Activated CD4-positive, alpha-beta T cell treated with anti-CD3 and anti-CD28 coated beads, Interleukin-2, amount 10 ng/mL, durations not matched to agents 24 days and 14 days (primary cell): ENCODE measurements around the gene CRIP3. TPM values are rescaled to one million over a fixed set of nuclear protein-coding genes. Genes with fewer than 3 reads are reported as not detected.
"Not testable (repeated sequence)": the region's sequence is repeated elsewhere in the genome, so short reads cannot be mapped to it uniquely, and the experiment has no call there.

Source experiments
- DNase-seq: peaks from one replicate; pipeline ENCODE4 v3.0.0; 2022
- H3K27ac Mint-ChIP-seq: one replicate; pipeline ENCODE4 v1.8.0; 2022; ENCODE audit warnings: mild to moderate bottlenecking, mixed read lengths
- H3K27me3 Mint-ChIP-seq: one replicate; pipeline ENCODE4 v1.8.0; 2022; ENCODE audit warnings: mixed read lengths
- H3K36me3 Mint-ChIP-seq: one replicate; pipeline ENCODE4 v1.8.0; 2022; ENCODE audit warnings: low read depth, mild to moderate bottlenecking, mixed read lengths
- H3K4me1 Mint-ChIP-seq: one replicate; pipeline ENCODE4 v1.8.0; 2021; ENCODE audit warnings: mixed read lengths
- H3K4me3 Mint-ChIP-seq: one replicate; pipeline ENCODE4 v1.8.0; 2022; ENCODE audit warnings: mild to moderate bottlenecking, moderate library complexity, mixed read lengths
- H3K9me3 Mint-ChIP-seq: one replicate; pipeline ENCODE4 v1.8.0; 2021; ENCODE audit warnings: mixed read lengths
- intact Hi-C: fragments of 100-400 bp; cut with micrococcal nuclease; formaldehyde crosslinking; loops from one replicate; pipeline ENCODE4 v1.15.1; 2023
- total RNA-seq: library from RNA; stranded (reverse); gene quantifications from 2 replicates; pipeline ENCODE4 v1.2.3, GENCODE V29; 2022

CRIP3 gene
- total RNA-seq: 0.43 and 0.79 TPM in 2 replicates

GRCh38 chr6:43308101-43308989, at the start of gene CRIP3:
Gene CRIP3 (minus strand): TSS chr6:43308826. CDS start chr6:43308792, 34 bp downstream.
- no peak within 1 kb of the TSS for H3K27ac Mint-ChIP-seq
- H3K9me3 Mint-ChIP-seq: no peaks in the 10 kb centered on the region
- H3K36me3 Mint-ChIP-seq: no peaks in the 10 kb centered on the region
- H3K4me3 Mint-ChIP-seq: peak within 1 kb of the TSS; percentile 81
- peak; percentile 88 for DNase-seq
- intact Hi-C loops: no loop called here
- H3K4me1 Mint-ChIP-seq: peaks cover 5% of the 10 kb centered on the region
- H3K27me3 Mint-ChIP-seq: peaks cover 19% of the 10 kb centered on the region

- Mint-ChIP-seq H3K27me3 (no peaks in the 10 kb centered on the region), H3K9me3 (no peaks in the 10 kb centered on the region), H3K4me1 (peaks cover 2% of the 10 kb centered on the region), H3K27ac (no peak overlapping the region), H3K4me3 (no peak overlapping the region), H3K36me3 (peaks cover 45% of the 10 kb centered on the region)
- intact Hi-C loops: no loop called here
- DNase-seq: no peak
Observed at GRCh38 chr6:43355862-43356590, 47.4 kb upstream of the CRIP3 start.

GRCh38 chr6:43351951-43352350, 43.3 kb upstream of the CRIP3 start:
- DNase-seq, H3K4me1 Mint-ChIP-seq, H3K27ac Mint-ChIP-seq, H3K4me3 Mint-ChIP-seq, H3K27me3 Mint-ChIP-seq, H3K9me3 Mint-ChIP-seq: not testable (repeated sequence)
- peaks cover 33% of the 10 kb centered on the region for H3K36me3 Mint-ChIP-seq
- intact Hi-C loops: loop anchor here (5.0 kb wide), 1 partner anchor 90 kb away; no protein-coding TSS in a partner anchor

- no peak for DNase-seq
- intact Hi-C loops: no loop called here
Observed at GRCh38 chr6:43347444-43347843, 38.8 kb upstream of the CRIP3 start.

GRCh38 chr6:43347021-43347420, 38.4 kb upstream of the CRIP3 start:
- no peak for DNase-seq
- Mint-ChIP-seq H3K27ac (no peak overlapping the region), H3K9me3 (no peaks in the 10 kb centered on the region), H3K27me3 (no peaks in the 10 kb centered on the region), H3K4me1 (no peaks in the 10 kb centered on the region), H3K4me3 (no peak overlapping the region), H3K36me3 (peaks cover 25% of the 10 kb centered on the region)
- intact Hi-C loops: no loop called here

More at GRCh38 chr6:43347444-43347843, 38.8 kb upstream of the CRIP3 start:
- H3K9me3 Mint-ChIP-seq: no peaks in the 10 kb centered on the region
- H3K27me3 Mint-ChIP-seq: no peaks in the 10 kb centered on the region
- H3K27ac Mint-ChIP-seq: no peak overlapping the region
- H3K4me3 Mint-ChIP-seq: no peak overlapping the region
- H3K4me1 Mint-ChIP-seq: no peaks in the 10 kb centered on the region
- peaks cover 24% of the 10 kb centered on the region for H3K36me3 Mint-ChIP-seq

GRCh38 chr6:43346243-43346642, 37.6 kb upstream of the CRIP3 start:
- H3K36me3 Mint-ChIP-seq: peaks cover 28% of the 10 kb centered on the region
- H3K4me3 Mint-ChIP-seq, intact Hi-C loops, H3K4me1 Mint-ChIP-seq, H3K9me3 Mint-ChIP-seq, H3K27ac Mint-ChIP-seq, H3K27me3 Mint-ChIP-seq, DNase-seq: not testable (repeated sequence)

- no peaks in the 10 kb centered on the region for H3K9me3 Mint-ChIP-seq
- H3K27ac Mint-ChIP-seq: no peak overlapping the region
- peaks cover 7% of the 10 kb centered on the region for H3K4me1 Mint-ChIP-seq
- peaks cover 48% of the 10 kb centered on the region for H3K36me3 Mint-ChIP-seq
- no peak for DNase-seq
- no peaks in the 10 kb centered on the region for H3K27me3 Mint-ChIP-seq
- H3K4me3 Mint-ChIP-seq: no peak overlapping the region
- intact Hi-C loops: no loop called here
Observed at GRCh38 chr6:43339168-43339567, 30.5 kb upstream of the CRIP3 start.

- Mint-ChIP-seq H3K4me1 (peaks cover 7% of the 10 kb centered on the region), H3K36me3 (peaks cover 46% of the 10 kb centered on the region), H3K4me3 (no peak overlapping the region), H3K27ac (no peak overlapping the region), H3K27me3 (no peaks in the 10 kb centered on the region), H3K9me3 (no peaks in the 10 kb centered on the region)
- intact Hi-C loops: no loop called here
- no peak for DNase-seq
Observed at GRCh38 chr6:43338243-43338642, 29.6 kb upstream of the CRIP3 start.

- peaks cover 16% of the 10 kb centered on the region for H3K4me1 Mint-ChIP-seq
- H3K9me3 Mint-ChIP-seq: no peaks in the 10 kb centered on the region
- intact Hi-C loops: no loop called here
- peaks cover 3% of the 10 kb centered on the region for H3K27me3 Mint-ChIP-seq
- no peak overlapping the region for H3K27ac Mint-ChIP-seq
- H3K4me3 Mint-ChIP-seq: no peak overlapping the region
- DNase-seq: no peak
- H3K36me3 Mint-ChIP-seq: peaks cover 31% of the 10 kb centered on the region
Observed at GRCh38 chr6:43336382-43336781, 27.8 kb upstream of the CRIP3 start.

GRCh38 chr6:43335469-43335868, 26.8 kb upstream of the CRIP3 start:
- intact Hi-C loops: no loop called here

GRCh38 chr6:43334466-43335095, 26.0 kb upstream of the CRIP3 start:
- no peak for DNase-seq
- H3K36me3 Mint-ChIP-seq: peaks cover 13% of the 10 kb centered on the region
- peaks cover 20% of the 10 kb centered on the region for H3K4me1 Mint-ChIP-seq
- H3K27ac Mint-ChIP-seq: no peak overlapping the region
- intact Hi-C loops: loop anchor here (5.0 kb wide), 1 partner anchor 67 kb away; no protein-coding TSS in a partner anchor
- no peaks in the 10 kb centered on the region for H3K9me3 Mint-ChIP-seq
- no peak overlapping the region for H3K4me3 Mint-ChIP-seq
- peaks cover 3% of the 10 kb centered on the region for H3K27me3 Mint-ChIP-seq

More at GRCh38 chr6:43335469-43335868, 26.8 kb upstream of the CRIP3 start:
- Mint-ChIP-seq H3K36me3 (peaks cover 22% of the 10 kb centered on the region), H3K27ac (no peak overlapping the region), H3K27me3 (peaks cover 3% of the 10 kb centered on the region), H3K4me1 (peaks cover 20% of the 10 kb centered on the region), H3K9me3 (no peaks in the 10 kb centered on the region), H3K4me3 (no peak overlapping the region)
- no peak for DNase-seq

GRCh38 chr6:43331891-43332290, 23.3 kb upstream of the CRIP3 start:
- H3K4me1 Mint-ChIP-seq: peaks cover 13% of the 10 kb centered on the region
- intact Hi-C loops: loop anchor here (5.0 kb wide), 1 partner anchor 65 kb away; no protein-coding TSS in a partner anchor
- DNase-seq: no peak
- no peaks in the 10 kb centered on the region for H3K36me3 Mint-ChIP-seq
- H3K4me3 Mint-ChIP-seq: no peak overlapping the region
- peaks cover 3% of the 10 kb centered on the region for H3K27me3 Mint-ChIP-seq
- H3K27ac Mint-ChIP-seq: no peak overlapping the region
- H3K9me3 Mint-ChIP-seq: no peaks in the 10 kb centered on the region

GRCh38 chr6:43331470-43331869, 22.8 kb upstream of the CRIP3 start:
- Mint-ChIP-seq H3K36me3 (no peaks in the 10 kb centered on the region), H3K4me1 (peaks cover 13% of the 10 kb centered on the region), H3K4me3 (no peak overlapping the region), H3K27ac (no peak overlapping the region), H3K9me3 (no peaks in the 10 kb centered on the region), H3K27me3 (peaks cover 3% of the 10 kb centered on the region)
- intact Hi-C loops: loop anchor here (5.0 kb wide), 1 partner anchor 64 kb away; no protein-coding TSS in a partner anchor
- no peak for DNase-seq
